ENCODE measurements around the gene TNRC18. TPM values are rescaled to one million over a fixed set of nuclear protein-coding genes. Genes with fewer than 3 reads are reported as not detected.

TNRC18 gene
- total RNA-seq, 1 donor from 2014 or later = 118 TPM

DNA sequence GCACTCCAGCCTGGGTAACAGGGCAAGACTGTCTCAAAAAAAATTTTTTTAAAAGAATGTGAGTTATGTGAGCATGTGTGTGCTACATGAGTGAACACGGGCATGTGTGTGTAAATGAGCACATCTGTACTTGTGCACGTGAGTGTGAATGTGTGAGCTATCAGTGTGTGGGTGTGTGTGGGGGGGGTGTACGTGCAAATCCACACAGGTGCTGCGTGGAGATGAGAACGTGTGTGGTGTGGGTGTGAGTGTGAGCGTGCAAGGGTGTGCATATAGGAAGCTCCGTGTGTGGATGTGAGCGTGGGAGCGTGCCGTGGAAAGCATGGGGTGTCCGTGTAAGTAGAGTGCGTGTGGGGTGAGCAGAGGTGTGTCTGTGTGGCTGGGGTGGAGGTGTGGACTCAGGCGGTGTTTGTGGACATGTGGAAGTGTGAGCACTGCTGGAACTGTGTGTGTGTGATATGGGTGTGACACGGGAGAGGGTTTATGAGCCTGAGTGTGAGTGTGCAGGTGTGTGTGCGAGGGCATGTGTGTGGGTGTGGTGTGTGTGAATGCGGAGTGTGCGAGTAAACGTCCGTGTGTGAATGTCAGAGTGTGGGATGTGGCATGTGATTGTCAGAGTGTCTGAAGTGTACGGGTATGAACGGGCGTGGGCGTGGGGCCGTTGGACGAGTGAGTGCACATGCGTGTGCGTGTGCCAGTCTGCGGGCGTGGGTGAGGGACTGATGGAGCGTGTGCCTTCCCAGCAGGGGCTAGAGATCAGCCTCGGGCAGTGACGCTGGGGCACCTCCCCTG is 45.9 kb upstream of the TNRC18 start:
- ATAC-seq (peak; percentile 7), DNase-seq (no peak)
- no peak overlapping the region for H3K27ac ChIP-seq
- no peaks in the 10 kb centered on the region for H3K9me3 ChIP-seq
- no peak overlapping the region for H3K4me3 ChIP-seq
- H3K36me3 ChIP-seq = no peaks in the 10 kb centered on the region
- intact Hi-C loops (cut with DNase I) = no loop called here
- H3K4me1 ChIP-seq = no peaks in the 10 kb centered on the region
- TF ChIP-seq, protein P1, sequence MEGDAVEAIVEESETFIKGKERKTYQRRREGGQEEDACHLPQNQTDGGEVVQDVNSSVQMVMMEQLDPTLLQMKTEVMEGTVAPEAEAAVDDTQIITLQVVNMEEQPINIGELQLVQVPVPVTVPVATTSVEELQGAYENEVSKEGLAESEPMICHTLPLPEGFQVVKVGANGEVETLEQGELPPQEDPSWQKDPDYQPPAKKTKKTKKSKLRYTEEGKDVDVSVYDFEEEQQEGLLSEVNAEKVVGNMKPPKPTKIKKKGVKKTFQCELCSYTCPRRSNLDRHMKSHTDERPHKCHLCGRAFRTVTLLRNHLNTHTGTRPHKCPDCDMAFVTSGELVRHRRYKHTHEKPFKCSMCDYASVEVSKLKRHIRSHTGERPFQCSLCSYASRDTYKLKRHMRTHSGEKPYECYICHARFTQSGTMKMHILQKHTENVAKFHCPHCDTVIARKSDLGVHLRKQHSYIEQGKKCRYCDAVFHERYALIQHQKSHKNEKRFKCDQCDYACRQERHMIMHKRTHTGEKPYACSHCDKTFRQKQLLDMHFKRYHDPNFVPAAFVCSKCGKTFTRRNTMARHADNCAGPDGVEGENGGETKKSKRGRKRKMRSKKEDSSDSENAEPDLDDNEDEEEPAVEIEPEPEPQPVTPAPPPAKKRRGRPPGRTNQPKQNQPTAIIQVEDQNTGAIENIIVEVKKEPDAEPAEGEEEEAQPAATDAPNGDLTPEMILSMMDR (IDR thresholded peaks at IDR 0.05) = no peak
- H3K27me3 ChIP-seq = no peaks in the 10 kb centered on the region

GRCh38 chr7:5467645-5468044 is 44.0 kb upstream of the TNRC18 start:
- H3K4me3 ChIP-seq = no peak overlapping the region
- H3K36me3 ChIP-seq = no peaks in the 10 kb centered on the region
- no peak overlapping the region for H3K27ac ChIP-seq
- DNase-seq = no peak
- H3K27me3 ChIP-seq = no peaks in the 10 kb centered on the region
- no peaks in the 10 kb centered on the region for H3K9me3 ChIP-seq
- ATAC-seq = no peak
- intact Hi-C loops (cut with DNase I) = no loop called here
- no peaks in the 10 kb centered on the region for H3K4me1 ChIP-seq
- TF ChIP-seq, protein P1 (IDR thresholded peaks at IDR 0.05) = no peak

DNA sequence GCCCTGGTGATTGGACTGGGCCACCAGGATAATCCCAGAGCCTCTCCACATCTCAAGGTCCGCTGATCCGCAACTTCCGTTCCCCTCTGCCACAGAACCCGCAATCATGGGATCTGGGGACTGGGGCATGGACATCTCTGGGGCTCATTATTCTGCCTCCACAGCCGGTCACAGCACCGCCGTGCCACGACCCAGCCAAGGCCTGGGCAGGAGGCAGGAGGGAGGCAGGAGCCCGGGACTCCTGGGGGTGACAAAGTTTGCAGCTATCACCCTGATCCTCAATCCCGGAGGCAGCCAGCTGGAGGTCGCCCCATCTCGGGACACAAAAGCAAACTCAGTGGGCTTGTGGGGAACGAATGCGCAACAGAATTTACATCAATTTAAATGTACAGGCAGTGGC is 42.9 kb upstream of the TNRC18 start:
- Histone ChIP-seq H3K36me3 (no peaks in the 10 kb centered on the region), H3K27ac (no peak overlapping the region), H3K4me3 (no peak overlapping the region), H3K9me3 (no peaks in the 10 kb centered on the region), H3K4me1 (no peaks in the 10 kb centered on the region), H3K27me3 (no peaks in the 10 kb centered on the region)
- ATAC-seq (no peak), DNase-seq (no peak)
- TF ChIP-seq, protein P1 (IDR thresholded peaks at IDR 0.05) = no peak
- intact Hi-C loops (cut with DNase I) = no loop called here

DNA sequence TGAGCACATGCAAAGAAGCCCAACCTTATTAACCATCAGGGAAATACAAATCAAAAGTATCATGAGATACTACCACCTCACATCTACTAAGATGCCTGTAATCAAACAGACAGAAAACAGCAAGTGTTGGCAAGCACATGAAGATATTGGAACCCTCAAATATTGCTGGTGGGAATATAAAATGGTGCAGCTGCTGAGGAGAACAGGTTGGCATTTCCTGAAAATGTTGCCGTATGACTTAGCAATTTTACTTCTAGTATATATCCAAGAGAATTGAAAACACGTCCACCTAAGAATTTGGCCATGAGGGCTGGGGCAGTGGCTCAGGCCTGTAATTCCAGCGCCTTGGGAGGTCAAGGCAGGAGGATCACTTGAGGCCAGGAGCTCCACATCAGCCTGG is 39.4 kb upstream of the TNRC18 start:
- TF ChIP-seq, protein P1 (IDR thresholded peaks at IDR 0.05) = no peak
- intact Hi-C loops (cut with DNase I) = no loop called here
- no peaks in the 10 kb centered on the region for H3K36me3 ChIP-seq

GRCh38 chr7:5462216-5462615 is 38.6 kb upstream of the TNRC18 start:
- Histone ChIP-seq H3K9me3 (no peaks in the 10 kb centered on the region), H3K27me3 (no peaks in the 10 kb centered on the region), H3K27ac (no peak overlapping the region), H3K36me3 (no peaks in the 10 kb centered on the region), H3K4me3 (no peak overlapping the region), H3K4me1 (no peaks in the 10 kb centered on the region)
- TF ChIP-seq, protein P1 (IDR thresholded peaks at IDR 0.05) = no peak
- intact Hi-C loops (cut with DNase I) = no loop called here
- DNase-seq = no peak
- no peak for ATAC-seq

More for the DNA sequence above, 39.4 kb upstream of the TNRC18 start:
- Histone ChIP-seq H3K9me3 (no peaks in the 10 kb centered on the region), H3K27ac (no peak overlapping the region), H3K4me1 (no peaks in the 10 kb centered on the region), H3K4me3 (no peak overlapping the region), H3K27me3 (no peaks in the 10 kb centered on the region)
- ATAC-seq (no peak), DNase-seq (no peak)

Data from upper lobe of right lung (tissue), 1 donor.